B cell (primary cell): ENCODE data around the gene PRTFDC1. TPM values are rescaled to one million over a fixed set of nuclear protein-coding genes. Genes with fewer than 3 reads are reported as not detected.
A peak's percentile ranks its signal among the peaks of the same experiment; 100 is the strongest.

Experiments used
- ATAC-seq: fragments of 200-7000 bp; cut with Tn5 transposase; one replicate; pipeline ENCODE4 v1.10.0; 2021; ENCODE audit warnings: low read depth, mild to moderate bottlenecking, moderate number of reproducible peaks, moderate library complexity
- CTCF ChIA-PET: fragments of 350-600 bp; sonication (Branson Sonifier 250); formaldehyde crosslinking; loops from one replicate; lab custom pipeline; 2021; ENCODE audit warnings: antibody characterized with exemption, inconsistent platforms; lab: Charles Lee
- POLR2A ChIA-PET: fragments of 350-600 bp; sonication (Branson Sonifier 250); formaldehyde crosslinking; loops from one replicate; lab custom pipeline; 2021; ENCODE audit warnings: antibody characterized with exemption; lab: Charles Lee
- DNase-seq: peaks from one replicate; pipeline ENCODE4 v3.0.0; 2013
- H2AFZ ChIP-seq: 2 replicates; pipeline ENCODE4 v1.6.1; 2012; ENCODE audit warnings: mild to moderate bottlenecking, low read depth, low read length; ENCODE audit not compliant: insufficient read depth, poor library complexity, severe bottlenecking
- H3K27ac ChIP-seq, 2 donors: 1 replicate in 1 of 2; 2 replicates in 1 of 2; pipeline ENCODE4 v1.5.1; 2012 to 2013; ENCODE audit warnings: low read length in 2 of 2, mild to moderate bottlenecking in 2 of 2, moderate library complexity in 1 of 2
- H3K27me3 ChIP-seq, 4 experiments: fragments of 200-600 bp in 1 of 4; sonication (generic) in 1 of 4; replicated peaks in 1 of 4; 1 replicate in 2 of 4; 2 replicates in 2 of 4; pipeline versions ENCODE4 v1.6.1 to v1.7.0; 2013 to 2016; ENCODE audit warnings: low read length in 3 of 4, mild to moderate bottlenecking in 2 of 4, mixed read lengths in 1 of 4, moderate library complexity in 1 of 4; ENCODE audit not compliant: insufficient read depth in 4 of 4, control insufficient read depth in 3 of 4; ENCODE audit errors: control extremely low read depth in 1 of 4
- H3K36me3 ChIP-seq, 2 experiments: replicated peaks in 1 of 2; 1 replicate in 1 of 2; 2 replicates in 1 of 2; pipeline versions ENCODE4 v1.6.1 to v1.7.1; 2013; ENCODE audit warnings: low read length in 1 of 2; ENCODE audit not compliant: insufficient read depth in 2 of 2, control insufficient read depth in 1 of 2; ENCODE audit errors: control extremely low read depth in 1 of 2, extremely low read depth in 1 of 2
- H3K4me1 ChIP-seq, 2 donors: fragments of 200-600 bp in 1 of 2; sonication (generic) in 1 of 2; 1 replicate in 1 of 2; 2 replicates in 1 of 2; pipeline versions ENCODE4 v1.5.1 to v1.6.1; 2013 to 2017; ENCODE audit warnings: low read length in 2 of 2; ENCODE audit not compliant: control insufficient read depth in 2 of 2, insufficient read depth in 2 of 2
- H3K4me2 ChIP-seq: replicated peaks from 2 replicates; pipeline ENCODE3; 2012; ENCODE audit warnings: mild to moderate bottlenecking, low read depth, low read length; ENCODE audit not compliant: poor library complexity, severe bottlenecking
- H3K4me3 ChIP-seq, 5 experiments: fragments of 200-600 bp in 1 of 5; sonication (generic) in 1 of 5; 1 replicate in 3 of 5; 2 replicates in 2 of 5; pipeline versions ENCODE4 v1.5.1 to v1.7.0; 2011 to 2016; ENCODE audit warnings: low read length in 4 of 5, mild to moderate bottlenecking in 4 of 5, low read depth in 2 of 5, control low read depth in 1 of 5, moderate library complexity in 1 of 5; ENCODE audit not compliant: insufficient read depth in 1 of 5; ENCODE audit errors: control extremely low read depth in 1 of 5, extremely low read depth in 1 of 5
- H3K79me2 ChIP-seq: fragments of 200-600 bp; sonication (generic); one replicate; pipeline ENCODE4 v1.6.0; 2016; ENCODE audit warnings: low read length; ENCODE audit not compliant: control insufficient read depth, insufficient read depth
- H3K9ac ChIP-seq: fragments of 200-600 bp; sonication (generic); 2 replicates; pipeline ENCODE4 v1.6.1; 2017; ENCODE audit warnings: mild to moderate bottlenecking, low read length, moderate library complexity
- H3K9me3 ChIP-seq, 3 donors: one replicate each; pipeline versions ENCODE4 v1.6.1 to v1.7.1; 2013; ENCODE audit warnings: low read length in 2 of 3; ENCODE audit not compliant: control insufficient read depth in 2 of 3, insufficient read depth in 1 of 3; ENCODE audit errors: control extremely low read depth in 1 of 3
- H4K20me1 ChIP-seq: 2 replicates; pipeline ENCODE4 v1.6.0; 2012; ENCODE audit warnings: mild to moderate bottlenecking, low read length; ENCODE audit not compliant: insufficient read depth, control insufficient read depth, poor library complexity, severe bottlenecking
- H3K27ac Mint-ChIP-seq: one replicate; pipeline ENCODE4 v1.8.0; 2021; ENCODE audit warnings: mixed read lengths
- H3K27me3 Mint-ChIP-seq: one replicate; pipeline ENCODE4 v1.8.0; 2021; ENCODE audit warnings: mixed read lengths
- H3K4me1 Mint-ChIP-seq: one replicate; pipeline ENCODE4 v1.8.0; 2021; ENCODE audit warnings: mixed read lengths
- H3K4me3 Mint-ChIP-seq: one replicate; pipeline ENCODE4 v1.8.0; 2021; ENCODE audit warnings: mixed read lengths
- H3K9me3 Mint-ChIP-seq: one replicate; pipeline ENCODE4 v1.8.0; 2022; ENCODE audit warnings: mixed read lengths; ENCODE audit not compliant: insufficient read depth
- EZH2 ChIP-seq: IDR thresholded peaks from 2 replicates; pipeline ENCODE4 v1.6.1; 2012; ENCODE audit warnings: borderline replicate concordance, low read depth, mild to moderate bottlenecking, moderate library complexity, low read length; ENCODE audit not compliant: insufficient read depth, poor library complexity, severe bottlenecking
- WGBS: methylation state at CpG from one replicate; pipeline ENCODE4 v1.1.5; 2013; ENCODE audit warnings: missing lambda C conversion rate; ENCODE audit not compliant: insufficient coverage; 5-methylcytosine and 5-hydroxymethylcytosine counted together
- intact Hi-C: fragments of 100-400 bp; cut with micrococcal nuclease; formaldehyde crosslinking; loops from one replicate; pipeline ENCODE4 v1.10.0; 2022
- polyA minus RNA-seq: library from RNA; depleted of rRNA, polyadenylated mRNA; stranded (reverse); fragments of >200 nt; gene quantifications from 2 replicates; pipeline ENCODE4 v1.2.3, GENCODE V29; 2012
- polyA plus RNA-seq: library from polyadenylated mRNA; depleted of rRNA; stranded (reverse); fragments of >200 nt; gene quantifications from 2 replicates; pipeline ENCODE4 v1.2.3, GENCODE V29; 2012
- total RNA-seq, 2 donors: library from RNA; stranded (reverse); fragments of 120-200 nt in 1 of 2; gene quantifications; 1 replicate in 1 of 2; 2 replicates in 1 of 2; pipeline versions ENCODE4 v1.2.3 to v1.2.4, GENCODE V29; 2013 to 2022
- TF ChIP-seq, protein P1 (sequence below): fragments of 200-600 bp; IDR thresholded peaks from one replicate; pipeline ENCODE4 v1.8.0; 2022; ENCODE audit warnings: antibody characterized with exemption, mild to moderate bottlenecking

The PRTFDC1 gene, protein sequence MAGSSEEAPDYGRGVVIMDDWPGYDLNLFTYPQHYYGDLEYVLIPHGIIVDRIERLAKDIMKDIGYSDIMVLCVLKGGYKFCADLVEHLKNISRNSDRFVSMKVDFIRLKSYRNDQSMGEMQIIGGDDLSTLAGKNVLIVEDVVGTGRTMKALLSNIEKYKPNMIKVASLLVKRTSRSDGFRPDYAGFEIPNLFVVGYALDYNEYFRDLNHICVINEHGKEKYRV
- total RNA-seq (not detected in 2 replicates), polyA plus RNA-seq (0.22 and 0.63 TPM in 2 replicates), polyA minus RNA-seq (0.43 TPM in 1 of 2 replicates, not detected in the other)
- total RNA-seq (2013): 1.2 TPM

DNA sequence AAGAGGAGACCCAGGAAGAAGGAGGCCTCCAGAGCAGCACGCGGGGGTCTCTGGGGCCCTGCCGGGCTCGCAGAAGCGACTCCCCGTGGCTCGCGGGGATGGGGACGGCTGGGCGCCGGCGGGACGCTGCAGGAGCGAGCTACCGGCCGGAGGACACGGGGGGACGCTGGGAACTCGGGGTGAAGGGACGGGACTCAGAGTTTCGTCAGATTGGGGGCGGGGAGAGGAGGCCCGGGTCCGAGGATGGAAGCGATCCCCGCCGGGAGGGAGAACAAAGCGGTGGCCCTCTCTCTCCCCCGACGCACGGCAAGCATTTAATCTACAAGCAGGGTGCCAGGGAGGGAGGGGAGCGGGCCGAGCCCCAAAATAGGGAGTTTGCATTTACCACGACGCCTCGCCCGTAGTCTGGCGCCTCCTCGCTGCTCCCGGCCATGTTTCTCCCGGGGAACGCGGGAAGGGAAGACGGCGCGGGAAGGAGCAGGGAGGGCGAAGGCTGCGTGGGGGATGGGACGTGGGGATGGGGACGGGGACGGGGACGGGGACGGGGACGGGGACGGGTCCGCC lies at the start of gene PRTFDC1:
TSS of gene PRTFDC1 (minus strand) at position 464 of the 564 bp plus-strand sequence. CDS start at position 433, 31 bp downstream.
- H4K20me1 ChIP-seq: no peaks in the 10 kb centered on the region
- intact Hi-C loops: loop anchor here (5.0 kb wide), 2 partner anchors 40 to 65 kb away; no protein-coding TSS in a partner anchor
- no peaks in the 10 kb centered on the region for H3K36me3 ChIP-seq
- WGBS: 3% methylated on average over 50 of the region's 56 CpGs
- H3K9ac ChIP-seq: peak within 1 kb of the TSS; percentile 70
- Mint-ChIP-seq H3K4me1 (peaks cover 13% of the 10 kb centered on the region), H3K27ac (peak within 1 kb of the TSS; percentile 22), H3K4me3 (peak within 1 kb of the TSS; percentile 85), H3K27me3 (peaks cover 25% of the 10 kb centered on the region), H3K9me3 (peaks cover 2% of the 10 kb centered on the region)
- TF ChIP-seq, protein P1, sequence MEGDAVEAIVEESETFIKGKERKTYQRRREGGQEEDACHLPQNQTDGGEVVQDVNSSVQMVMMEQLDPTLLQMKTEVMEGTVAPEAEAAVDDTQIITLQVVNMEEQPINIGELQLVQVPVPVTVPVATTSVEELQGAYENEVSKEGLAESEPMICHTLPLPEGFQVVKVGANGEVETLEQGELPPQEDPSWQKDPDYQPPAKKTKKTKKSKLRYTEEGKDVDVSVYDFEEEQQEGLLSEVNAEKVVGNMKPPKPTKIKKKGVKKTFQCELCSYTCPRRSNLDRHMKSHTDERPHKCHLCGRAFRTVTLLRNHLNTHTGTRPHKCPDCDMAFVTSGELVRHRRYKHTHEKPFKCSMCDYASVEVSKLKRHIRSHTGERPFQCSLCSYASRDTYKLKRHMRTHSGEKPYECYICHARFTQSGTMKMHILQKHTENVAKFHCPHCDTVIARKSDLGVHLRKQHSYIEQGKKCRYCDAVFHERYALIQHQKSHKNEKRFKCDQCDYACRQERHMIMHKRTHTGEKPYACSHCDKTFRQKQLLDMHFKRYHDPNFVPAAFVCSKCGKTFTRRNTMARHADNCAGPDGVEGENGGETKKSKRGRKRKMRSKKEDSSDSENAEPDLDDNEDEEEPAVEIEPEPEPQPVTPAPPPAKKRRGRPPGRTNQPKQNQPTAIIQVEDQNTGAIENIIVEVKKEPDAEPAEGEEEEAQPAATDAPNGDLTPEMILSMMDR: no peak
- no peak for TF ChIP-seq EZH2
- H2AFZ ChIP-seq: peak within 1 kb of the TSS; percentile 88
- no peaks in the 10 kb centered on the region for H3K9me3 ChIP-seq
- peak within 1 kb of the TSS in 1 of 2 donors; percentile 26 for H3K27ac ChIP-seq
- ChIA-PET CTCF (interaction anchor here (1.2 to 4.1 kb wide), 4 partner anchors 10 to 309 kb away, joined by 3 to 19 read pairs (median 4); no protein-coding TSS in a partner anchor), POLR2A (interaction anchor here (1.0 kb wide), 1 partner anchor 228 kb away, joined by 3 read pairs; the partner anchor contains the start of gene ARHGAP21)
- ATAC-seq (peak; percentile 26), DNase-seq (peak; percentile 35)
- no peaks in the 10 kb centered on the region for H3K79me2 ChIP-seq
- H3K4me3 ChIP-seq: peak within 1 kb of the TSS in 4 of 5 experiments; percentile 32 to 68 (median 54)
- peaks cover 0 to 15% (median 5%) of the 10 kb centered on the region in 4 experiments for H3K27me3 ChIP-seq
- H3K4me1 ChIP-seq: peaks cover 7 to 9% of the 10 kb centered on the region in 2 donors
- peak within 1 kb of the TSS; percentile 85 for H3K4me2 ChIP-seq

DNA sequence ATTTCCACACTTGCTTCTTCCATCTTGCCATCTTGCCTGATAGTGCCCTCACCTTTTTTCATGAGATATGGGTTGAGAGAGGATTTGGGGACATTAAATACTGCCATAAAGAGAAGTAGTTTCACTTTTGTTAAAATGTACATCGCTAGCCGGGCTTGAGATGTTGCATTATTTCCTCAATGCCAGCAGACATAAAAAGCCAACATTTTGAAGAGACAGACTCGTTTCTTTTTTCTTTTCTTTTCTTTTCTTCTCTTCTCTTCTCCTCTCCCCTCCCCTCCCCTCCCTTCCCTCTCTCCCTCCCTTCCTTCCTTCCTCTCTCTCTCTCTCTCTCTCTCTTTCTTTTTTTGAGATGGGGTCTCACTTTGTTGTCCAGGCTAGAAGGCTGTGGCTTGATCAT lies 45.6 kb upstream of the PRTFDC1 start:
- H3K27me3 ChIP-seq: no peaks in the 10 kb centered on the region
- no peaks in the 10 kb centered on the region for H4K20me1 ChIP-seq
- H3K4me1 Mint-ChIP-seq: no peaks in the 10 kb centered on the region
- ChIA-PET POLR2A (no interaction called here), CTCF (no interaction called here)
- H3K36me3 ChIP-seq: no peaks in the 10 kb centered on the region
- H3K27ac ChIP-seq: no peak overlapping the region
- TF ChIP-seq, protein P1: no peak
- TF ChIP-seq EZH2: no peak
- 60% methylated on average over 1 of the region's 3 CpGs for WGBS
- H3K4me1 ChIP-seq: no peaks in the 10 kb centered on the region
- H2AFZ ChIP-seq: no peak overlapping the region
- DNase-seq (no peak), ATAC-seq (no peak)
- peaks cover 3 to 5% (median 4%) of the 10 kb centered on the region in 3 donors for H3K9me3 ChIP-seq
- intact Hi-C loops: no loop called here
- peaks cover 8% of the 10 kb centered on the region for H3K9me3 Mint-ChIP-seq
- H3K4me3 ChIP-seq: no peak overlapping the region
- H3K79me2 ChIP-seq: no peaks in the 10 kb centered on the region
- H3K4me2 ChIP-seq: no peak overlapping the region
- H3K27ac Mint-ChIP-seq: no peak overlapping the region
- H3K27me3 Mint-ChIP-seq: peaks cover 9% of the 10 kb centered on the region
- no peak overlapping the region for H3K9ac ChIP-seq
- H3K4me3 Mint-ChIP-seq: no peak overlapping the region
